HCT116 (cell line): ENCODE data around the gene BRINP3. TPM values are rescaled to one million over a fixed set of nuclear protein-coding genes. Genes with fewer than 3 reads are reported as not detected.

ENCODE experiments used
- ATAC-seq: fragments of 200-7000 bp; cut with Tn5 transposase; 2 replicates; pipeline ENCODE4 v1.9.1; 2020; ENCODE audit warnings: mild to moderate bottlenecking, moderate library complexity
- BruUV-seq: library from RNA; stranded (reverse); fragments of 400-500 nt; replicated peaks from 2 replicates; lab custom pipeline; 2021; lab: Mats Ljungman, UMichigan
- CTCF ChIA-PET: fragments of 300-600 bp; sonication (Branson Sonifier 250); formaldehyde crosslinking; loops from one replicate; lab custom pipeline; 2021; ENCODE audit warnings: antibody characterized with exemption; lab: Charles Lee
- POLR2A ChIA-PET: fragments of 300-600, 350-600 bp; sonication (Branson Sonifier 250); formaldehyde crosslinking; loops from one replicate; lab custom pipeline; 2021; ENCODE audit warnings: antibody characterized with exemption; lab: Charles Lee
- RAD21 ChIA-PET, 2 experiments: fragments of 300-600 bp; sonication (Branson Sonifier 250); formaldehyde crosslinking; loops; one replicate each; lab custom pipeline; 2023; ENCODE audit warnings: low total read pairs in 2 of 2; ENCODE audit not compliant: uncharacterized antibody in 2 of 2, unreplicated experiment in 2 of 2, low non-redundant PET in 1 of 2; lab: Charles Lee
- DNase-seq: peaks from one replicate; pipeline ENCODE4 v3.0.0-alpha.2; 2010; ENCODE audit warnings: low read depth, low spot score
- H2AFZ ChIP-seq: fragments of 200-600 bp; shearing (Covaris generic), sonication (generic); 2 replicates; pipeline ENCODE4 v1.6.1; 2017; ENCODE audit warnings: low read depth, mixed run types, mixed read lengths, antibody characterized with exemption, low read length; ENCODE audit not compliant: poor library complexity, severe bottlenecking
- H3K27ac ChIP-seq: 2 replicates; pipeline ENCODE4 v1.5.1; 2012; ENCODE audit warnings: low read depth, low read length
- H3K27me3 ChIP-seq: fragments of 200-600 bp; sonication (generic); 2 replicates; pipeline ENCODE4 v1.6.1; 2016; ENCODE audit warnings: mixed run types, low read length, mixed read lengths; ENCODE audit not compliant: insufficient read depth
- H3K36me3 ChIP-seq, 2 experiments: fragments of 200-500 bp in 1 of 2; fragments of 200-600 bp in 1 of 2; sonication (Bioruptor generic) in 1 of 2; sonication (generic) in 1 of 2; 2 replicates each; pipeline versions ENCODE4 v1.5.1 to v1.6.1; 2014 to 2016; ENCODE audit warnings: low read length in 2 of 2, inconsistent platforms in 1 of 2, mixed read lengths in 1 of 2, mixed run types in 1 of 2; ENCODE audit not compliant: insufficient read depth in 2 of 2, control insufficient read depth in 1 of 2
- H3K4me1 ChIP-seq, 2 experiments: fragments of 200-600 bp in 1 of 2; sonication (generic) in 1 of 2; 2 replicates each; pipeline versions ENCODE4 v1.5.1 to v1.6.1; 2012 to 2017; ENCODE audit warnings: low read length in 2 of 2, inconsistent platforms in 1 of 2, mild to moderate bottlenecking in 1 of 2, mixed read lengths in 1 of 2, mixed run types in 1 of 2, moderate library complexity in 1 of 2; ENCODE audit not compliant: insufficient read depth in 2 of 2, control insufficient read depth in 1 of 2
- H3K4me2 ChIP-seq: fragments of 200-600 bp; sonication (generic); 2 replicates; pipeline ENCODE4 v1.6.1; 2017; ENCODE audit warnings: mixed run types, low read length, mixed read lengths
- H3K4me3 ChIP-seq, 2 experiments: fragments of 200-600 bp in 1 of 2; sonication (generic) in 1 of 2; replicated peaks in 1 of 2; 2 replicates each; pipeline ENCODE4 v1.5.1; 2011 to 2016; ENCODE audit warnings: low read length in 2 of 2, control low read depth in 1 of 2, low read depth in 1 of 2, mild to moderate bottlenecking in 1 of 2, mixed read lengths in 1 of 2, mixed run types in 1 of 2
- H3K79me2 ChIP-seq: fragments of 200-600 bp; sonication (generic); 2 replicates; pipeline ENCODE4 v1.6.1; 2017; ENCODE audit warnings: mild to moderate bottlenecking, mixed run types, low read length, moderate library complexity, mixed read lengths; ENCODE audit not compliant: insufficient read depth
- H3K9ac ChIP-seq: fragments of 200-600 bp; sonication (generic); 2 replicates; pipeline ENCODE4 v1.6.1; 2016; ENCODE audit warnings: low read length, mixed read lengths
- H3K9me2 ChIP-seq: fragments of 200-600 bp; sonication (generic), shearing (Covaris generic); 2 replicates; pipeline ENCODE4 v1.6.1; 2017; ENCODE audit warnings: mixed run types, mild to moderate bottlenecking, moderate library complexity; ENCODE audit not compliant: insufficient read depth
- H3K9me3 ChIP-seq, 2 experiments: fragments of 200-500 bp in 1 of 2; fragments of 200-600 bp in 1 of 2; sonication (Bioruptor generic) in 1 of 2; sonication (generic) in 1 of 2; 2 replicates each; pipeline ENCODE4 v1.6.1; 2014 to 2017; ENCODE audit warnings: low read length in 2 of 2, mixed read lengths in 2 of 2, inconsistent platforms in 1 of 2, low read depth in 1 of 2, mild to moderate bottlenecking in 1 of 2, mixed run types in 1 of 2, moderate library complexity in 1 of 2; ENCODE audit not compliant: control insufficient read depth in 1 of 2, insufficient read depth in 1 of 2
- H4K20me1 ChIP-seq: fragments of 200-600 bp; sonication (generic), shearing (Covaris generic); 2 replicates; pipeline ENCODE4 v1.6.1; 2017; ENCODE audit warnings: mixed run types, mild to moderate bottlenecking, moderate library complexity; ENCODE audit not compliant: insufficient read depth
- ATF3 ChIP-seq: IDR thresholded peaks from 2 replicates; pipeline ENCODE4 v1.6.1; 2012
- CBX3 ChIP-seq: IDR thresholded peaks from 2 replicates; pipeline ENCODE4 v1.6.1; 2012; ENCODE audit warnings: low read depth
- CEBPB ChIP-seq: IDR thresholded peaks from 2 replicates; pipeline ENCODE4 v1.6.1; 2012; ENCODE audit warnings: low read depth
- CTCF ChIP-seq, 3 experiments: fragments of 200-600 bp in 1 of 3; sonication (generic) in 1 of 3; IDR thresholded peaks in 2 of 3; conservative IDR thresholded peaks in 1 of 3; 2 replicates each; pipeline ENCODE4 v1.5.1; 2012 to 2017; ENCODE audit warnings: low read depth in 2 of 3, low read length in 2 of 3, antibody characterized with exemption in 1 of 3, borderline replicate concordance in 1 of 3, control low read depth in 1 of 3, mild to moderate bottlenecking in 1 of 3, mixed read lengths in 1 of 3, mixed run types in 1 of 3, moderate library complexity in 1 of 3; ENCODE audit not compliant: insufficient read depth in 1 of 3
- EZH2phosphoT487 ChIP-seq: fragments of 200-600 bp; IDR thresholded peaks from 2 replicates; pipeline ENCODE4 v1.6.1; 2018; ENCODE audit warnings: antibody characterized with exemption, borderline replicate concordance
- FOSL1 ChIP-seq: IDR thresholded peaks from 2 replicates; pipeline ENCODE4 v1.6.1; 2012; ENCODE audit warnings: low read depth
- MAX ChIP-seq: IDR thresholded peaks from 2 replicates; pipeline ENCODE4 v1.6.1; 2012
- POLR2A ChIP-seq: IDR thresholded peaks from 2 replicates; pipeline ENCODE4 v1.7.0; 2011; ENCODE audit warnings: borderline replicate concordance; ENCODE audit not compliant: insufficient read depth, insufficient read length; ENCODE audit errors: extremely low read depth
- POLR2AphosphoS5 ChIP-seq: IDR thresholded peaks from 2 replicates; pipeline ENCODE4 v1.6.1; 2011; ENCODE audit warnings: mild to moderate bottlenecking, low read depth, low read length, moderate library complexity
- RAD21 ChIP-seq: IDR thresholded peaks from 2 replicates; pipeline ENCODE4 v1.6.1; 2012; ENCODE audit warnings: low read depth, mild to moderate bottlenecking
- SIN3A ChIP-seq: IDR thresholded peaks from 2 replicates; pipeline ENCODE4 v1.6.1; 2012; ENCODE audit warnings: low read depth
- SRF ChIP-seq: IDR thresholded peaks from 2 replicates; pipeline ENCODE4 v1.6.1; 2012; ENCODE audit warnings: low read depth
- TCF7L2 ChIP-seq: IDR thresholded peaks from 2 replicates; pipeline ENCODE4 v1.7.0; 2011; ENCODE audit warnings: borderline replicate concordance, inconsistent platforms; ENCODE audit not compliant: insufficient read depth, insufficient read length; ENCODE audit errors: extremely low read depth
- ZFX ChIP-seq: fragments of 450-650 bp; IDR thresholded peaks from 2 replicates; pipeline ENCODE4 v1.6.1; 2017
- ZNF274 ChIP-seq: fragments of 200-500 bp; sonication (Bioruptor generic); IDR thresholded peaks from 2 replicates; pipeline ENCODE4 v1.6.1; 2014; ENCODE audit warnings: mild to moderate bottlenecking, low read depth, low read length, inconsistent platforms
- intact Hi-C: fragments of 100-400 bp; cut with micrococcal nuclease; formaldehyde crosslinking; loops from 2 replicates; pipeline ENCODE4 v1.10.0; 2022
- total RNA-seq: library from RNA; stranded (reverse); gene quantifications from one replicate; pipeline ENCODE4 v1.2.1, GENCODE V29; 2021; ENCODE audit not compliant: unreplicated experiment

The BRINP3 gene
- total RNA-seq, 1 experiment from 2014 or later, result not detected

GRCh38 chr1:190472042-190472441 is 5.6 kb downstream of the BRINP3 start:
- no peak for ATAC-seq
- Histone ChIP-seq H3K36me3 (no peaks in the 10 kb centered on the region), H3K27me3 (no peaks in the 10 kb centered on the region), H4K20me1 (no peaks in the 10 kb centered on the region), H3K4me3 (no peak overlapping the region), H3K9me2 (no peaks in the 10 kb centered on the region), H3K27ac (no peak overlapping the region), H2AFZ (no peak overlapping the region), H3K9me3 (no peaks in the 10 kb centered on the region), H3K4me2 (no peak overlapping the region)
- no TSS peak for BruUV-seq
- POLR2A ChIA-PET, result no interaction called here
- CTCF ChIA-PET, result no interaction called here
- DNase-seq, result no peak
- TF ChIP-seq TCF7L2, result no peak
- no peak for TF ChIP-seq MAX
- TF ChIP-seq RAD21, result no peak
- TF ChIP-seq ZNF274, result no peak
- TF ChIP-seq EZH2phosphoT487, result no peak
- TF ChIP-seq SIN3A, result no peak
- no peak for TF ChIP-seq CBX3
- TF ChIP-seq SRF, result no peak
- TF ChIP-seq ZFX, result no peak
- TF ChIP-seq CTCF (IDR thresholded peaks at IDR 0.05 in 2 of 3, conservative IDR thresholded peaks at IDR 0.05 in 1 of 3; ENCODE audit: borderline replicate concordance in 1 of 3, insufficient read depth in 1 of 3, low read depth in 2 of 3, low read length in 2 of 3), result no peak
- no peak for TF ChIP-seq POLR2AphosphoS5
- TF ChIP-seq ATF3, result no peak
- no peak for TF ChIP-seq POLR2A
- TF ChIP-seq CEBPB, result no peak
- no peak for TF ChIP-seq FOSL1
- TF ChIP-seq, all 23 proteins: peak for 0
- Histone ChIP-seq H3K4me1 (no peaks in the 10 kb centered on the region), H3K9ac (no peak overlapping the region), H3K79me2 (no peaks in the 10 kb centered on the region)
- intact Hi-C loops, result no loop called here
- RAD21 ChIA-PET, result no interaction called here
